WTC11 (cell line): ENCODE measurements around the gene MAFB. TPM values are rescaled to one million over a fixed set of nuclear protein-coding genes. Genes with fewer than 3 reads are reported as not detected.

Source experiments
- ATAC-seq: fragments of 200-7000 bp; cut with Tn5 transposase; 2 replicates; pipeline ENCODE4 v1.10.0; 2021; ENCODE audit warnings: mild to moderate bottlenecking, moderate library complexity
- CTCF ChIA-PET: fragments of 300-600 bp; sonication (Branson Sonifier 250); formaldehyde crosslinking; loops from one replicate; lab custom pipeline; 2021; ENCODE audit warnings: antibody characterized with exemption; lab: Charles Lee
- POLR2A ChIA-PET: fragments of 350-600 bp; sonication (Branson Sonifier 250); formaldehyde crosslinking; loops from one replicate; lab custom pipeline; 2021; ENCODE audit warnings: antibody characterized with exemption; lab: Charles Lee
- DNase-seq: peaks from one replicate; pipeline ENCODE4 v3.0.0; 2021; ENCODE audit warnings: low spot score
- H3K27ac Mint-ChIP-seq: 2 replicates; pipeline ENCODE4 v1.8.0; 2021; ENCODE audit warnings: mixed read lengths
- H3K27me3 Mint-ChIP-seq: 2 replicates; pipeline ENCODE4 v1.8.0; 2021; ENCODE audit warnings: low read depth, mild to moderate bottlenecking, moderate library complexity, mixed read lengths
- H3K36me3 Mint-ChIP-seq: 2 replicates; pipeline ENCODE4 v1.8.0; 2021; ENCODE audit warnings: mixed read lengths
- H3K4me1 Mint-ChIP-seq: 2 replicates; pipeline ENCODE4 v1.8.0; 2022; ENCODE audit warnings: mixed read lengths
- H3K4me3 Mint-ChIP-seq: 2 replicates; pipeline ENCODE4 v1.8.0; 2021; ENCODE audit warnings: mild to moderate bottlenecking, moderate library complexity, mixed read lengths
- H3K9me3 Mint-ChIP-seq: 2 replicates; pipeline ENCODE4 v1.8.0; 2021; ENCODE audit warnings: mixed read lengths
- ATF6 ChIP-seq: sonication (generic); formaldehyde crosslinking; IDR thresholded peaks from 2 replicates; pipeline ENCODE4 v1.8.1; 2023; ENCODE audit warnings: mild to moderate bottlenecking, missing genetic modification reagents
- CDX4 ChIP-seq: fragments of 250-450 bp; sonication (Bioruptor Pico); IDR thresholded peaks from 2 replicates; pipeline ENCODE4 v1.9.0; 2021; ENCODE audit warnings: moderate library complexity, mild to moderate bottlenecking, inconsistent platforms, borderline replicate concordance
- CREB1 ChIP-seq: sonication (generic); formaldehyde crosslinking; IDR thresholded peaks from 2 replicates; pipeline ENCODE4 v1.8.0; 2023; ENCODE audit warnings: mild to moderate bottlenecking, missing genetic modification reagents
- CTCF ChIP-seq: fragments of 200-600 bp; IDR thresholded peaks from 2 replicates; pipeline ENCODE4 v1.8.0; 2022; ENCODE audit warnings: antibody characterized with exemption
- EMX1 ChIP-seq: fragments of 250-450 bp; sonication (Bioruptor Pico); IDR thresholded peaks from 2 replicates; pipeline ENCODE4 v1.8.0; 2021; ENCODE audit warnings: mild to moderate bottlenecking
- ESRRA ChIP-seq: sonication (generic); formaldehyde crosslinking; IDR thresholded peaks from 2 replicates; pipeline ENCODE4 v1.8.1; 2022; ENCODE audit warnings: mild to moderate bottlenecking, missing genetic modification reagents, borderline replicate concordance
- FOXJ3 ChIP-seq: sonication (generic); formaldehyde crosslinking; IDR thresholded peaks from 2 replicates; pipeline ENCODE4 v1.9.0; 2021; ENCODE audit warnings: missing genetic modification reagents, mild to moderate bottlenecking, borderline replicate concordance
- FOXK1 ChIP-seq: sonication (generic); formaldehyde crosslinking; IDR thresholded peaks from 2 replicates; pipeline ENCODE4 v1.8.0; 2022; ENCODE audit warnings: mild to moderate bottlenecking, moderate library complexity, missing genetic modification reagents
- HMGA2 ChIP-seq: fragments of 250-450 bp; sonication (Bioruptor Pico); IDR thresholded peaks from 2 replicates; pipeline ENCODE4 v1.4.0; 2021; ENCODE audit warnings: mild to moderate bottlenecking, moderate library complexity
- IRF2 ChIP-seq: sonication (generic); formaldehyde crosslinking; IDR thresholded peaks from 2 replicates; pipeline ENCODE4 v1.8.0; 2022; ENCODE audit warnings: low read depth, missing genetic modification reagents, borderline replicate concordance
- NFYB ChIP-seq: sonication (generic); formaldehyde crosslinking; conservative IDR thresholded peaks from 2 replicates; pipeline ENCODE4 v1.8.0; 2022; ENCODE audit warnings: low read depth, missing genetic modification reagents
- NR2C2 ChIP-seq: sonication (generic); formaldehyde crosslinking; IDR thresholded peaks from 2 replicates; pipeline ENCODE4 v1.8.0; 2022; ENCODE audit warnings: mild to moderate bottlenecking, missing genetic modification reagents
- OVOL2 ChIP-seq: fragments of 250-450 bp; sonication (Bioruptor Pico); IDR thresholded peaks from 2 replicates; pipeline ENCODE4 v1.9.0; 2021; ENCODE audit warnings: mild to moderate bottlenecking, borderline replicate concordance
- SMAD3 ChIP-seq: sonication (generic); formaldehyde crosslinking; IDR thresholded peaks from 2 replicates; pipeline ENCODE4 v1.8.0; 2022; ENCODE audit warnings: missing genetic modification reagents, mild to moderate bottlenecking, borderline replicate concordance
- ZNF263 ChIP-seq: sonication (generic); formaldehyde crosslinking; IDR thresholded peaks from 2 replicates; pipeline ENCODE4 v1.8.1; 2022; ENCODE audit warnings: low read depth, mild to moderate bottlenecking, moderate library complexity, missing genetic modification reagents
- ZNF281 ChIP-seq: sonication (generic); formaldehyde crosslinking; IDR thresholded peaks from 2 replicates; pipeline ENCODE4 v1.8.0; 2023; ENCODE audit warnings: mild to moderate bottlenecking, missing genetic modification reagents
- total RNA-seq: library from RNA; stranded (reverse); gene quantifications from 3 replicates; pipeline ENCODE4 v1.2.3, GENCODE V29; 2021
- TF ChIP-seq, protein P1 (sequence below): sonication (generic); formaldehyde crosslinking; IDR thresholded peaks from 2 replicates; pipeline ENCODE4 v1.8.0; 2022; ENCODE audit warnings: mild to moderate bottlenecking, missing genetic modification reagents
- TF ChIP-seq, protein P2 (sequence below): sonication (generic); formaldehyde crosslinking; conservative IDR thresholded peaks from 2 replicates; pipeline ENCODE4 v1.8.1; 2023; ENCODE audit warnings: mild to moderate bottlenecking, low read depth, missing genetic modification reagents, moderate library complexity
- TF ChIP-seq, protein P3 (sequence below): sonication (generic); formaldehyde crosslinking; IDR thresholded peaks from 2 replicates; pipeline ENCODE4 v1.8.0; 2023; ENCODE audit warnings: missing genetic modification reagents, mild to moderate bottlenecking, borderline replicate concordance

MAFB gene
- total RNA-seq, 1 experiment from 2014 or later, result 5.3 TPM

DNA sequence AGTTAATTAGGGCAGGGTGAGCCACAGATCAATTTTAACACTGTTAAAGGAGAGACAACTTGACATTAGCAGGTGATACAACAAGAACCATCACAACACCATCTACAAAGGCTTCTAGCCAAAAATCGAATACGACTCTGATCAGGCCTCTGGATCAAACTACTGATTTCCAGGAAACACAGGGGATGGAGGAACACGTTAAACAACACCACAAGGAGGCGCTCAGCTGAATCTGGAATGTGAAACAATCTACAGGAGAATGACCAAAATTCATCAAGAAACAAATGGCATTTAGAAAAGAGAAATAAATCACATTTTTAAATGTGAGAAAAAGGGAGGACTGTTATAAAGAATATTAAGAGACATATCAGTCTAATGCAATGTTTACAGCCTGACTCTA lies 13.5 kb upstream of the MAFB start:
- Mint-ChIP-seq H3K4me1 (peaks cover 11% of the 10 kb centered on the region), H3K27ac (no peak overlapping the region), H3K36me3 (peaks cover 11% of the 10 kb centered on the region), H3K9me3 (peaks cover 15% of the 10 kb centered on the region), H3K4me3 (no peak overlapping the region), H3K27me3 (peaks cover 13% of the 10 kb centered on the region)
- ATAC-seq (no peak), DNase-seq (no peak)
- TF ChIP-seq HMGA2 (CRISPR knock-in tag) (no peak), NFYB (CRISPR knock-in tag) (no peak), SMAD3 (CRISPR knock-in tag) (no peak)
- TF ChIP-seq, protein P1, sequence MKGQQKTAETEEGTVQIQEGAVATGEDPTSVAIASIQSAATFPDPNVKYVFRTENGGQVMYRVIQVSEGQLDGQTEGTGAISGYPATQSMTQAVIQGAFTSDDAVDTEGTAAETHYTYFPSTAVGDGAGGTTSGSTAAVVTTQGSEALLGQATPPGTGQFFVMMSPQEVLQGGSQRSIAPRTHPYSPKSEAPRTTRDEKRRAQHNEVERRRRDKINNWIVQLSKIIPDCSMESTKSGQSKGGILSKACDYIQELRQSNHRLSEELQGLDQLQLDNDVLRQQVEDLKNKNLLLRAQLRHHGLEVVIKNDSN, result no peak
- TF ChIP-seq, protein P2, sequence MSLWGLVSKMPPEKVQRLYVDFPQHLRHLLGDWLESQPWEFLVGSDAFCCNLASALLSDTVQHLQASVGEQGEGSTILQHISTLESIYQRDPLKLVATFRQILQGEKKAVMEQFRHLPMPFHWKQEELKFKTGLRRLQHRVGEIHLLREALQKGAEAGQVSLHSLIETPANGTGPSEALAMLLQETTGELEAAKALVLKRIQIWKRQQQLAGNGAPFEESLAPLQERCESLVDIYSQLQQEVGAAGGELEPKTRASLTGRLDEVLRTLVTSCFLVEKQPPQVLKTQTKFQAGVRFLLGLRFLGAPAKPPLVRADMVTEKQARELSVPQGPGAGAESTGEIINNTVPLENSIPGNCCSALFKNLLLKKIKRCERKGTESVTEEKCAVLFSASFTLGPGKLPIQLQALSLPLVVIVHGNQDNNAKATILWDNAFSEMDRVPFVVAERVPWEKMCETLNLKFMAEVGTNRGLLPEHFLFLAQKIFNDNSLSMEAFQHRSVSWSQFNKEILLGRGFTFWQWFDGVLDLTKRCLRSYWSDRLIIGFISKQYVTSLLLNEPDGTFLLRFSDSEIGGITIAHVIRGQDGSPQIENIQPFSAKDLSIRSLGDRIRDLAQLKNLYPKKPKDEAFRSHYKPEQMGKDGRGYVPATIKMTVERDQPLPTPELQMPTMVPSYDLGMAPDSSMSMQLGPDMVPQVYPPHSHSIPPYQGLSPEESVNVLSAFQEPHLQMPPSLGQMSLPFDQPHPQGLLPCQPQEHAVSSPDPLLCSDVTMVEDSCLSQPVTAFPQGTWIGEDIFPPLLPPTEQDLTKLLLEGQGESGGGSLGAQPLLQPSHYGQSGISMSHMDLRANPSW (CRISPR knock-in tag), result no peak
- TF ChIP-seq, protein P3, sequence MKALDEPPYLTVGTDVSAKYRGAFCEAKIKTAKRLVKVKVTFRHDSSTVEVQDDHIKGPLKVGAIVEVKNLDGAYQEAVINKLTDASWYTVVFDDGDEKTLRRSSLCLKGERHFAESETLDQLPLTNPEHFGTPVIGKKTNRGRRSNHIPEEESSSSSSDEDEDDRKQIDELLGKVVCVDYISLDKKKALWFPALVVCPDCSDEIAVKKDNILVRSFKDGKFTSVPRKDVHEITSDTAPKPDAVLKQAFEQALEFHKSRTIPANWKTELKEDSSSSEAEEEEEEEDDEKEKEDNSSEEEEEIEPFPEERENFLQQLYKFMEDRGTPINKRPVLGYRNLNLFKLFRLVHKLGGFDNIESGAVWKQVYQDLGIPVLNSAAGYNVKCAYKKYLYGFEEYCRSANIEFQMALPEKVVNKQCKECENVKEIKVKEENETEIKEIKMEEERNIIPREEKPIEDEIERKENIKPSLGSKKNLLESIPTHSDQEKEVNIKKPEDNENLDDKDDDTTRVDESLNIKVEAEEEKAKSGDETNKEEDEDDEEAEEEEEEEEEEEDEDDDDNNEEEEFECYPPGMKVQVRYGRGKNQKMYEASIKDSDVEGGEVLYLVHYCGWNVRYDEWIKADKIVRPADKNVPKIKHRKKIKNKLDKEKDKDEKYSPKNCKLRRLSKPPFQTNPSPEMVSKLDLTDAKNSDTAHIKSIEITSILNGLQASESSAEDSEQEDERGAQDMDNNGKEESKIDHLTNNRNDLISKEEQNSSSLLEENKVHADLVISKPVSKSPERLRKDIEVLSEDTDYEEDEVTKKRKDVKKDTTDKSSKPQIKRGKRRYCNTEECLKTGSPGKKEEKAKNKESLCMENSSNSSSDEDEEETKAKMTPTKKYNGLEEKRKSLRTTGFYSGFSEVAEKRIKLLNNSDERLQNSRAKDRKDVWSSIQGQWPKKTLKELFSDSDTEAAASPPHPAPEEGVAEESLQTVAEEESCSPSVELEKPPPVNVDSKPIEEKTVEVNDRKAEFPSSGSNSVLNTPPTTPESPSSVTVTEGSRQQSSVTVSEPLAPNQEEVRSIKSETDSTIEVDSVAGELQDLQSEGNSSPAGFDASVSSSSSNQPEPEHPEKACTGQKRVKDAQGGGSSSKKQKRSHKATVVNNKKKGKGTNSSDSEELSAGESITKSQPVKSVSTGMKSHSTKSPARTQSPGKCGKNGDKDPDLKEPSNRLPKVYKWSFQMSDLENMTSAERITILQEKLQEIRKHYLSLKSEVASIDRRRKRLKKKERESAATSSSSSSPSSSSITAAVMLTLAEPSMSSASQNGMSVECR, result no peak
- CTCF ChIA-PET, result interaction anchor here (2.1 kb wide), 1 partner anchor 39 kb away, joined by 7 read pairs; no protein-coding TSS in a partner anchor
- POLR2A ChIA-PET, result no interaction called here

GRCh38 chr20:40698744-40699143 lies 9.7 kb upstream of the MAFB start:
- peaks cover 50% of the 10 kb centered on the region for H3K27me3 Mint-ChIP-seq
- ChIA-PET POLR2A (no interaction called here), CTCF (no interaction called here)
- TF ChIP-seq OVOL2 (CRISPR knock-in tag) (no peak), IRF2 (CRISPR knock-in tag) (no peak), FOXK1 (no peak), CDX4 (no peak), CTCF (no peak), ESRRA (CRISPR knock-in tag) (no peak), ZNF263 (CRISPR knock-in tag) (no peak), EMX1 (CRISPR knock-in tag) (no peak), ATF6 (CRISPR knock-in tag) (no peak), CREB1 (CRISPR knock-in tag) (no peak), ZNF281 (CRISPR knock-in tag) (no peak), FOXJ3 (CRISPR knock-in tag) (no peak), NR2C2 (no peak)

More at GRCh38 chr20:40698744-40699143, 9.7 kb upstream of the MAFB start:
- ATAC-seq (no peak), DNase-seq (no peak)
- Mint-ChIP-seq H3K36me3 (peaks cover 11% of the 10 kb centered on the region), H3K27ac (no peak overlapping the region), H3K4me1 (peaks cover 4% of the 10 kb centered on the region), H3K9me3 (peaks cover 15% of the 10 kb centered on the region), H3K4me3 (no peak overlapping the region)
